Activated naive CD8-positive, alpha-beta T cell treated with anti-CD3 and anti-CD28 coated beads, Interleukin-2, amount 50 U/mL, for 24 hours (primary cell): ENCODE data around the gene PBX2.
"Not testable (repeated sequence)": the region's sequence is repeated elsewhere in the genome, so short reads cannot be mapped to it uniquely, and the experiment has no call there.

Experiments used
- ATAC-seq: fragments of 150-1000 bp; cut with Tn5 transposase; one replicate; pipeline ENCODE4 v1.10.0; 2021
- DNase-seq: peaks from one replicate; pipeline ENCODE4 v3.0.0; 2021
- H3K27ac Mint-ChIP-seq: one replicate; pipeline ENCODE4 v1.8.0; 2021; ENCODE audit warnings: mild to moderate bottlenecking, mixed read lengths
- H3K27me3 Mint-ChIP-seq: one replicate; pipeline ENCODE4 v1.8.0; 2021; ENCODE audit warnings: mixed read lengths
- H3K36me3 Mint-ChIP-seq: one replicate; pipeline ENCODE4 v1.8.0; 2021; ENCODE audit warnings: low read depth, mixed read lengths
- H3K4me1 Mint-ChIP-seq: one replicate; pipeline ENCODE4 v1.8.0; 2021; ENCODE audit warnings: mixed read lengths
- H3K4me3 Mint-ChIP-seq: one replicate; pipeline ENCODE4 v1.8.0; 2021; ENCODE audit warnings: mild to moderate bottlenecking, moderate library complexity, mixed read lengths
- H3K9me3 Mint-ChIP-seq: one replicate; pipeline ENCODE4 v1.8.0; 2021; ENCODE audit warnings: mixed read lengths

Gene PBX2

GRCh38 chr6:32146687-32147086 lies 43.3 kb downstream of the PBX2 start:
- Mint-ChIP-seq H3K27me3 (peaks cover 34% of the 10 kb centered on the region), H3K27ac (no peak overlapping the region), H3K4me3 (no peak overlapping the region), H3K9me3 (no peaks in the 10 kb centered on the region), H3K4me1 (peaks cover 26% of the 10 kb centered on the region), H3K36me3 (no peaks in the 10 kb centered on the region)
- ATAC-seq (no peak), DNase-seq (no peak)

- Mint-ChIP-seq H3K27me3 (peaks cover 34% of the 10 kb centered on the region), H3K9me3 (no peaks in the 10 kb centered on the region), H3K4me1 (peaks cover 25% of the 10 kb centered on the region), H3K36me3 (no peaks in the 10 kb centered on the region), H3K4me3 (no peak overlapping the region), H3K27ac (no peak overlapping the region)
- no peak for ATAC-seq
- DNase-seq, result no peak
Measured at GRCh38 chr6:32146287-32146686, 43.7 kb downstream of the PBX2 start.

- peaks cover 23% of the 10 kb centered on the region for H3K27me3 Mint-ChIP-seq
- peaks cover 15% of the 10 kb centered on the region for H3K4me1 Mint-ChIP-seq
- H3K27ac Mint-ChIP-seq, DNase-seq, H3K9me3 Mint-ChIP-seq, ATAC-seq, H3K4me3 Mint-ChIP-seq, H3K36me3 Mint-ChIP-seq: not testable (repeated sequence)
Measured at GRCh38 chr6:32144238-32144637, 45.8 kb downstream of the PBX2 start.

DNA sequence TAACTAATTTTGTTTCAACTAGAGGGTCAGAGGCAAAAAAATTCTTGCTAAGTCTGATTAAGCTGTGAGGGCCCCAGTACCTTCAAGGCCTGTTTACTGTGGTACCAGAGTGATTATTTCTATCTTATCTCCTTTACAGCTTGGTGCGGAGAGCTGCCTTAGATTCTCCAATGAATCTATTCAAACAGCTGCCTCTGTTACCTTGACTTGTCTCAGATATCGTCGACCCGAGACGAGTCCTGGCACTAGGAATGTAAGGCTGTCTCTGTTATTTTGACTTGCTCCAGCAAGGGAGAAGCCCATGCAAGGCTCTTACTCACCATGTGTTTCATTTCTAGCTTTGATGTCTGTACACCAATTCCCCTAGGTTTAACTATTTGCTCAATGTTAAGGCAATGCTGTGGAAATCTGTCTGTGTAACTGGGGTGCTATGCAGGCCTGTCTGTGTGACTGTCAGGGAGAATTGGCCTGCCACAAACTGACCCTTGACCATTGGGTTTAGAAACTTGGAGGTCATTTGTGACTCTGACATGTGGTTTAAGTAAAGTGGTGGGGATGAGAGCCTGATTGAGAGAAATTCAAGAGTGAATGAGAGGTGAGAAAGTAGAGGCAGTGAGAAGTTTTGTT lies 49.5 kb downstream of the PBX2 start:
- H3K27me3 Mint-ChIP-seq, result no peaks in the 10 kb centered on the region
- no peaks in the 10 kb centered on the region for H3K4me1 Mint-ChIP-seq
- ATAC-seq (no peak), DNase-seq (no peak)
- no peaks in the 10 kb centered on the region for H3K9me3 Mint-ChIP-seq
- no peak overlapping the region for H3K27ac Mint-ChIP-seq
- H3K4me3 Mint-ChIP-seq, result no peak overlapping the region
- no peaks in the 10 kb centered on the region for H3K36me3 Mint-ChIP-seq

DNA sequence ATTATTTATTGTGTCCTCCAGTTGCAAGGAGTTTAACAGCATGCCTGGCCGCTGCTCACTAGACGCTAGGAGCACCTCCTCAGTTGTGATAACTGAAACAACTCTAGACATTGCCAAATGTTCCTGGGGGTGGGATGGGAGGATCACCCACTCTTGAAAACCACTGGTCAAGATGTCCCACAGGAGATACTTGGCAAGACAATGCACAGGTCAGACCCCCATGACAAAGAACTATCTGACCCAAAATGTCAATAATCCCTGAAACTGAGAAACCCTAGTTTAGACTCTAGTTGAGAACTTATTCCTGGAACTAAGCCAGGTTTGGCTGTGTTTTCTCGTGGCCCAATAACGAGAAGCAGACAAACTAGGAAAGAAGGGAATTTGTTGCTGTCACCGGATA lies 50.4 kb downstream of the PBX2 start:
- no peak overlapping the region for H3K27ac Mint-ChIP-seq
- H3K4me3 Mint-ChIP-seq, result no peak overlapping the region
- no peaks in the 10 kb centered on the region for H3K4me1 Mint-ChIP-seq
- H3K9me3 Mint-ChIP-seq, result no peaks in the 10 kb centered on the region
- DNase-seq, result no peak
- no peak for ATAC-seq
- no peaks in the 10 kb centered on the region for H3K27me3 Mint-ChIP-seq
- H3K36me3 Mint-ChIP-seq, result no peaks in the 10 kb centered on the region

DNA sequence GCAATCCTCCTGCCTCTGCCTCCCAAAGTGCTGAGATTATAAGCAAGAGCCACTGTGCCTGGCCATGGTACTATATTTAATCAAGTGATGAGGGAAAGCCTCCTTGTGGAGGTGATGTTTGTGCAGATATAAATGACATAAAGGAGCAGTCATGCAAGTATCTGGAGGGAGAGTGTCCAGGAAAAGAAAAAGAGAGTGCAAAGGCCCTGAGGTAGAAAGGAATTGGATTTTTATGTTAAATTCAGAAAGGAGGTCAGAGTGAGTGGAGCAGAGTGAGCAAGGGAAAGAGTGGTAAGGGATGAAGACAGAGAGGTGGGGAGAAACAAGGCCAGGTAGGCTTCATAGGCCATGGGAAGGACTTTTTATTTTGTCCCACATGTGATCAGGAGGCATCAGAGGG lies 52.5 kb downstream of the PBX2 start:
- Mint-ChIP-seq H3K27me3 (peaks cover 2% of the 10 kb centered on the region), H3K9me3 (no peaks in the 10 kb centered on the region), H3K4me3 (no peak overlapping the region), H3K4me1 (no peaks in the 10 kb centered on the region), H3K27ac (no peak overlapping the region), H3K36me3 (no peaks in the 10 kb centered on the region)
- no peak for ATAC-seq
- DNase-seq, result no peak
